HFFc6 (cell line): Measurements from ENCODE around the gene KRT10. TPM values are rescaled to one million over a fixed set of nuclear protein-coding genes. Genes with fewer than 3 reads are reported as not detected.

Source experiments
- DNase-seq: peaks from one replicate; pipeline ENCODE4 v3.0.0-alpha.2; 2018
- H3K27ac Mint-ChIP-seq: 2 replicates; pipeline ENCODE4 v1.8.0; 2020; ENCODE audit warnings: mild to moderate bottlenecking, mixed read lengths
- H3K27me3 Mint-ChIP-seq: 2 replicates; pipeline ENCODE4 v1.8.0; 2021; ENCODE audit warnings: mild to moderate bottlenecking, moderate library complexity, mixed read lengths; ENCODE audit not compliant: insufficient read depth
- H3K36me3 Mint-ChIP-seq: 2 replicates; pipeline ENCODE4 v1.8.0; 2021; ENCODE audit warnings: low read depth, mixed read lengths
- H3K4me1 Mint-ChIP-seq: 2 replicates; pipeline ENCODE4 v1.8.0; 2020; ENCODE audit warnings: low read depth, mixed read lengths
- H3K4me3 Mint-ChIP-seq: 2 replicates; pipeline ENCODE4 v1.8.0; 2020; ENCODE audit warnings: mild to moderate bottlenecking, moderate library complexity, mixed read lengths
- H3K9me3 Mint-ChIP-seq: 2 replicates; pipeline ENCODE4 v1.8.0; 2020; ENCODE audit warnings: mild to moderate bottlenecking, mixed read lengths
- total RNA-seq, 6 experiments: library from RNA; stranded (reverse); fragmentation: NEBNext Ultra II Directional; extraction: Animal tissue kit (Norgen Biotek cat#: 25700); gene quantifications; 2 replicates in 1 of 6; 3 replicates in 5 of 6; pipeline ENCODE4 v1.2.3, GENCODE V29; 2021
- TF ChIP-seq, protein P1 (sequence below): fragments of 200-600 bp; sonication (generic); IDR thresholded peaks from 2 replicates; pipeline ENCODE4 v1.5.0; 2021; ENCODE audit warnings: antibody characterized with exemption, mild to moderate bottlenecking

The KRT10 gene
- total RNA-seq, 6 experiments from 2014 or later: 61.4 to 71.0 (median 65.3) TPM

DNA sequence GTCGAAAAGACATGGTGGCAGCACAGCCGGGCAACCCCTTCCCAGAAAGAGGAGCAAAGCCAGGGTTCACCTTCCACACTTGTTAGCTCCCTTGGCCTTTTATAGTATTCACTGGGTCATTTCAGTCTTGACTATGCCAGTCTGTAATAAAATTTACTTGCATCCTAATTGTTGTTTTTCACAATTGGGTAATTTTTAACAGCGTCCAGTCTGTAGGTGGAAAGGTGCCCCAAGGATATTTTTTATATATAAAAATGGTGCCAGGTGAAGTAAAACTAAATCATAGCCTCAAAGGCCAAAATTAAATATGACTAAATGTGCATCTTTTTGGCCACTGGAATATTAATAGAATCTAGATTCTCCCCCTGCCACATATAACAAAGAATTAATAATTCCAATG lies 50.3 kb downstream of the KRT10 start, which contains the start of gene KRT26:
Gene KRT26, minus strand, starts transcription at position 101 of the 400 bp plus-strand sequence. Its CDS starts 88 bp downstream, at position 13.
- TF ChIP-seq, protein P1, sequence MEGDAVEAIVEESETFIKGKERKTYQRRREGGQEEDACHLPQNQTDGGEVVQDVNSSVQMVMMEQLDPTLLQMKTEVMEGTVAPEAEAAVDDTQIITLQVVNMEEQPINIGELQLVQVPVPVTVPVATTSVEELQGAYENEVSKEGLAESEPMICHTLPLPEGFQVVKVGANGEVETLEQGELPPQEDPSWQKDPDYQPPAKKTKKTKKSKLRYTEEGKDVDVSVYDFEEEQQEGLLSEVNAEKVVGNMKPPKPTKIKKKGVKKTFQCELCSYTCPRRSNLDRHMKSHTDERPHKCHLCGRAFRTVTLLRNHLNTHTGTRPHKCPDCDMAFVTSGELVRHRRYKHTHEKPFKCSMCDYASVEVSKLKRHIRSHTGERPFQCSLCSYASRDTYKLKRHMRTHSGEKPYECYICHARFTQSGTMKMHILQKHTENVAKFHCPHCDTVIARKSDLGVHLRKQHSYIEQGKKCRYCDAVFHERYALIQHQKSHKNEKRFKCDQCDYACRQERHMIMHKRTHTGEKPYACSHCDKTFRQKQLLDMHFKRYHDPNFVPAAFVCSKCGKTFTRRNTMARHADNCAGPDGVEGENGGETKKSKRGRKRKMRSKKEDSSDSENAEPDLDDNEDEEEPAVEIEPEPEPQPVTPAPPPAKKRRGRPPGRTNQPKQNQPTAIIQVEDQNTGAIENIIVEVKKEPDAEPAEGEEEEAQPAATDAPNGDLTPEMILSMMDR: no peak
- H3K4me3 Mint-ChIP-seq: no peak within 1 kb of the TSS
- H3K27me3 Mint-ChIP-seq: peaks cover 33% of the 10 kb centered on the region
- no peaks in the 10 kb centered on the region for H3K36me3 Mint-ChIP-seq
- no peak for DNase-seq
- no peaks in the 10 kb centered on the region for H3K9me3 Mint-ChIP-seq
- H3K27ac Mint-ChIP-seq: no peak within 1 kb of the TSS
- no peaks in the 10 kb centered on the region for H3K4me1 Mint-ChIP-seq

Other genes starting within 250 kb of the KRT10 start
- gene SMARCE1, start 174.8 kb downstream of the KRT10 start, total RNA-seq: 100 to 1,000 TPM; 114 to 148 (median 139) TPM
- not detected for gene KRT222, start 157.4 kb downstream of the KRT10 start, total RNA-seq
- gene KRT24, start 118.9 kb downstream of the KRT10 start, total RNA-seq: not detected
- gene KRT25, start 67.3 kb downstream of the KRT10 start, total RNA-seq: not detected
- not detected for gene KRT26, start 50.4 kb downstream of the KRT10 start, total RNA-seq
- not detected for gene KRT27, start 40.1 kb downstream of the KRT10 start, total RNA-seq
- not detected for gene KRT28, start 22.7 kb downstream of the KRT10 start, total RNA-seq
- not detected for gene KRT12, start 44.6 kb upstream of the KRT10 start, total RNA-seq
- not detected for gene KRT20, start 62.6 kb upstream of the KRT10 start, total RNA-seq
- under 1 TPM in 1 of 6 experiments, not detected in 5; 0.14 TPM for gene KRT23, start 115.0 kb upstream of the KRT10 start, total RNA-seq
- gene KRT39, start 144.3 kb upstream of the KRT10 start, total RNA-seq: not detected
- not detected for gene KRT40, start 161.7 kb upstream of the KRT10 start, total RNA-seq
- gene KRTAP3-3, start 171.6 kb upstream of the KRT10 start, total RNA-seq: not detected
- gene KRTAP3-2, start 177.3 kb upstream of the KRT10 start, total RNA-seq: not detected
- gene KRTAP3-1, start 186.5 kb upstream of the KRT10 start, total RNA-seq: 10 to 100 TPM in 1 of 6 experiments, 1 to 10 TPM in 5; 2.5 to 10.2 (median 3.3) TPM
- 100 to 1,000 TPM in 1 of 6 experiments, 10 to 100 TPM in 5; 61.6 to 114 (median 76.8) TPM for gene KRTAP1-5, start 204.6 kb upstream of the KRT10 start, total RNA-seq
- gene KRTAP1-4, start 207.6 kb upstream of the KRT10 start, total RNA-seq: not detected
- not detected for gene KRTAP1-3, start 212.3 kb upstream of the KRT10 start, total RNA-seq
- gene KRTAP1-1, start 218.8 kb upstream of the KRT10 start, total RNA-seq: 1 to 10 TPM in 1 of 6 experiments, under 1 TPM in 5; 0.21 to 1.1 (median 0.50) TPM
- gene KRTAP2-1, start 224.7 kb upstream of the KRT10 start, total RNA-seq: under 1 TPM in 1 of 6 experiments, not detected in 5; 0.38 TPM
- gene KRTAP2-2, start 232.6 kb upstream of the KRT10 start, total RNA-seq: under 1 TPM in 4 of 6 experiments, not detected in 2; 0.46 to 0.96 (median 0.53) TPM
- gene KRTAP2-3, start 237.5 kb upstream of the KRT10 start, total RNA-seq: 100 to 1,000 TPM in 1 of 6 experiments, 10 to 100 TPM in 5; 30.3 to 105 (median 44.4) TPM
- not detected for gene KRTAP2-4, start 243.3 kb upstream of the KRT10 start, total RNA-seq